ENCODE results near the gene CTNNA3.

GRCh38 chr10:66321723-66322665, 1374.0 kb downstream of the CTNNA3 start:
- TF ChIP-seq CTCF (IDR thresholded peaks at IDR 0.05; ENCODE audit: low read depth, low read length, poor library complexity, severe bottlenecking), result no peak
- no peak for TF ChIP-seq EZH2phosphoT487 (IDR thresholded peaks at IDR 0.05; ENCODE audit: borderline replicate concordance, low read length)

Data from DOHH2 (cell line).